ENCODE measurements around the gene GPR183.

DNA sequence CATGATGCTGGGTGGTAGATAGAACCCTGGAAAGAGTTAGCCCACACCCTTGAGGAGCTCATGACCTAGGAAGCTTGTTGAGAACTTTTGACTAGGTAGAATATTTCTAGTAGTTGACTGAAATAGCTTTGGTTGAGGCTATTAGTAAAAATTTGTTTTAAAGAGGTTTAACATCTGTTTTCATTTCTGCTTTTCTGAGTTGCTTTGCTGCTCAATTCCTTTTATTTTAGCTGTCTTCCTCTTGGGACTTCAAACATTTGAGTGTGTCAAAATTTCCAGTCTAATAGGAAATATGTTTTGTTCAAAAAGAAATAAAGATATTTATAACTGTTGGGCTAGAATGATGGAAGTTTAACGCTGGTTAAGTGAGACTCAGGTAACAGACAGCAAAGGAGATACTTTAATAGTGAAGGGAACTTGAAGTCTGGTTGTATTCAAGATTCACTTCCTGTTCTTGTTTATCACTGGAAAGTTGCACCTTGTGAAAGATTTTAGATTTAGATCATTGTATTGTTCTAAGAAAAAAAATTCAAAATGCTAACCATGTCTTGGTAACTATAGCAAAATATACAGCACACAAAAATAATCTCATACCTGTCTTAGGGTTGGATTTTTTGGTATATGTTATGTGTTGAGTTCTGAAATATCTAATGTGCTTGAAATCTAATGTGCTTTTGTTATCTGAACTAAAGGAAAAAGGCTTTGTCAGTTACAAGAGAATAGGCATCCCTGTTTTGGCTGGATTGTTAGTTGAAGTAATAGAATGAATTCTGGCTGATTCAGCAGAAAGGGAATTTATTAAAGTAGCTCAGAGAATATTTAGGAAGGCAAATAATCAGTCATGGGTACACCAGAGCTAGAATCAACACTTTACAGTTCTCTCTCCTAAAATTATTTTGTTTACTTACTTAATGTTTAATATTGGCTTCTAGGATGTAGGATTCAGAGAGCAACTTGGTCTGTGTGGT, 24.7 kb downstream of the GPR183 start:
- no peak for TF ChIP-seq CTCF (conservative IDR thresholded peaks at IDR 0.05; ENCODE audit: low read length)
- TF ChIP-seq EZH2phosphoT487 (IDR thresholded peaks at IDR 0.05; ENCODE audit: borderline replicate concordance): no peak

Measured in Loucy (cell line).